Measurements from ENCODE around the gene GYG1. TPM values are rescaled to one million over a fixed set of nuclear protein-coding genes. Genes with fewer than 3 reads are reported as not detected.

GYG1 gene
- total RNA-seq, 1 experiment from 2014 or later, result 75.2 TPM

- POLR2A ChIA-PET, result no interaction called here
- no peak for ATAC-seq
- Histone ChIP-seq H3K27me3 (ENCODE audit: control insufficient read depth, insufficient read depth, low read length) (no peaks in the 10 kb centered on the region), H3K9me3 (ENCODE audit: control insufficient read depth, insufficient read depth, low read depth, low read length) (no peaks in the 10 kb centered on the region), H3K36me3 (ENCODE audit: control insufficient read depth, insufficient read depth, low read length) (no peaks in the 10 kb centered on the region), H3K27ac (ENCODE audit: low read length) (no peak overlapping the region), H3K4me1 (ENCODE audit: control insufficient read depth, insufficient read depth, low read length) (peaks cover 6% of the 10 kb centered on the region), H3K4me3 (ENCODE audit: low read depth in 2 of 2, low read length in 2 of 2) (no peak overlapping the region)
- intact Hi-C loops (cut with micrococcal nuclease; ENCODE audit: unreplicated experiment), result loop anchor here (10.0 kb wide), 1 partner anchor 532 kb away; no protein-coding TSS in a partner anchor
- CTCF ChIA-PET, result interaction anchor here (0.7 kb wide), 1 partner anchor 292 kb away, joined by 8 read pairs; no protein-coding TSS in a partner anchor
- in situ Hi-C loops (cut with HindIII; ENCODE audit: low pct_unique_long_range_greater_than_20kb, low sequenced_read_pairs), result no loop called here
- DNase-seq (ENCODE audit: low read depth, low spot score), result no peak
- no TSS peak for BruUV-seq (replicated peaks)
- TF ChIP-seq, protein P1, sequence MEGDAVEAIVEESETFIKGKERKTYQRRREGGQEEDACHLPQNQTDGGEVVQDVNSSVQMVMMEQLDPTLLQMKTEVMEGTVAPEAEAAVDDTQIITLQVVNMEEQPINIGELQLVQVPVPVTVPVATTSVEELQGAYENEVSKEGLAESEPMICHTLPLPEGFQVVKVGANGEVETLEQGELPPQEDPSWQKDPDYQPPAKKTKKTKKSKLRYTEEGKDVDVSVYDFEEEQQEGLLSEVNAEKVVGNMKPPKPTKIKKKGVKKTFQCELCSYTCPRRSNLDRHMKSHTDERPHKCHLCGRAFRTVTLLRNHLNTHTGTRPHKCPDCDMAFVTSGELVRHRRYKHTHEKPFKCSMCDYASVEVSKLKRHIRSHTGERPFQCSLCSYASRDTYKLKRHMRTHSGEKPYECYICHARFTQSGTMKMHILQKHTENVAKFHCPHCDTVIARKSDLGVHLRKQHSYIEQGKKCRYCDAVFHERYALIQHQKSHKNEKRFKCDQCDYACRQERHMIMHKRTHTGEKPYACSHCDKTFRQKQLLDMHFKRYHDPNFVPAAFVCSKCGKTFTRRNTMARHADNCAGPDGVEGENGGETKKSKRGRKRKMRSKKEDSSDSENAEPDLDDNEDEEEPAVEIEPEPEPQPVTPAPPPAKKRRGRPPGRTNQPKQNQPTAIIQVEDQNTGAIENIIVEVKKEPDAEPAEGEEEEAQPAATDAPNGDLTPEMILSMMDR (IDR thresholded peaks at IDR 0.05), result no peak
- TF ChIP-seq REST (IDR thresholded peaks at IDR 0.05; ENCODE audit: insufficient read depth in 1 of 2, low read depth in 2 of 2, low read length in 1 of 2) (no peak), POLR2AphosphoS5 (IDR thresholded peaks at IDR 0.05; ENCODE audit: low read depth, low read length) (no peak), SIN3A (IDR thresholded peaks at IDR 0.05; ENCODE audit: borderline replicate concordance, insufficient read depth, low read depth, low read length) (no peak), TCF7L2 (IDR thresholded peaks at IDR 0.05; ENCODE audit: low read depth, low read length) (no peak)
Measured at GRCh38 chr3:148953094-148953493, 38.2 kb upstream of the GYG1 start.

- CTCF ChIA-PET, result interaction anchor here (0.6 to 1.7 kb wide), 15 partner anchors 27 to 981 kb away, joined by 3 to 9 read pairs (median 5); no protein-coding TSS in a partner anchor
- Histone ChIP-seq H3K4me1 (ENCODE audit: control insufficient read depth, insufficient read depth, low read length) (peaks cover 6% of the 10 kb centered on the region), H3K9me3 (ENCODE audit: control insufficient read depth, insufficient read depth, low read depth, low read length) (no peaks in the 10 kb centered on the region), H3K36me3 (ENCODE audit: control insufficient read depth, insufficient read depth, low read length) (no peaks in the 10 kb centered on the region), H3K4me3 (ENCODE audit: low read depth in 2 of 2, low read length in 2 of 2) (no peak overlapping the region), H3K27ac (ENCODE audit: low read length) (peak overlapping the region; percentile 57; the same call in 1 of the 2 replicates), H3K27me3 (ENCODE audit: control insufficient read depth, insufficient read depth, low read length) (no peaks in the 10 kb centered on the region)
- no peak for DNase-seq (ENCODE audit: low read depth, low spot score)
- intact Hi-C loops (cut with micrococcal nuclease; ENCODE audit: unreplicated experiment), result loop anchor here (5.0 to 10.0 kb wide), 4 partner anchors 167 to 530 kb away; partner anchors contain the start of gene TM4SF18
- in situ Hi-C loops (cut with HindIII; ENCODE audit: low pct_unique_long_range_greater_than_20kb, low sequenced_read_pairs), result no loop called here
- TF ChIP-seq POLR2AphosphoS5 (IDR thresholded peaks at IDR 0.05; ENCODE audit: low read depth, low read length) (no peak), SIN3A (IDR thresholded peaks at IDR 0.05; ENCODE audit: borderline replicate concordance, insufficient read depth, low read depth, low read length) (no peak), TCF7L2 (IDR thresholded peaks at IDR 0.05; ENCODE audit: low read depth, low read length) (no peak), REST (IDR thresholded peaks at IDR 0.05; ENCODE audit: insufficient read depth in 1 of 2, low read depth in 2 of 2, low read length in 1 of 2) (no peak)
- TF ChIP-seq, protein P1 (IDR thresholded peaks at IDR 0.05), result no peak
- BruUV-seq (replicated peaks), result no TSS peak
- POLR2A ChIA-PET, result interaction anchor here (0.6 kb wide), 2 partner anchors 14 to 587 kb away, joined by 5 to 18 read pairs; no protein-coding TSS in a partner anchor
- ATAC-seq, result no peak
Measured at GRCh38 chr3:148954981-148955380, 36.4 kb upstream of the GYG1 start.

Data from Panc1 (cell line).